ENCODE results near the gene RXFP4.
A peak's percentile ranks its signal among the peaks of the same experiment; 100 is the strongest.

RXFP4 gene

DNA sequence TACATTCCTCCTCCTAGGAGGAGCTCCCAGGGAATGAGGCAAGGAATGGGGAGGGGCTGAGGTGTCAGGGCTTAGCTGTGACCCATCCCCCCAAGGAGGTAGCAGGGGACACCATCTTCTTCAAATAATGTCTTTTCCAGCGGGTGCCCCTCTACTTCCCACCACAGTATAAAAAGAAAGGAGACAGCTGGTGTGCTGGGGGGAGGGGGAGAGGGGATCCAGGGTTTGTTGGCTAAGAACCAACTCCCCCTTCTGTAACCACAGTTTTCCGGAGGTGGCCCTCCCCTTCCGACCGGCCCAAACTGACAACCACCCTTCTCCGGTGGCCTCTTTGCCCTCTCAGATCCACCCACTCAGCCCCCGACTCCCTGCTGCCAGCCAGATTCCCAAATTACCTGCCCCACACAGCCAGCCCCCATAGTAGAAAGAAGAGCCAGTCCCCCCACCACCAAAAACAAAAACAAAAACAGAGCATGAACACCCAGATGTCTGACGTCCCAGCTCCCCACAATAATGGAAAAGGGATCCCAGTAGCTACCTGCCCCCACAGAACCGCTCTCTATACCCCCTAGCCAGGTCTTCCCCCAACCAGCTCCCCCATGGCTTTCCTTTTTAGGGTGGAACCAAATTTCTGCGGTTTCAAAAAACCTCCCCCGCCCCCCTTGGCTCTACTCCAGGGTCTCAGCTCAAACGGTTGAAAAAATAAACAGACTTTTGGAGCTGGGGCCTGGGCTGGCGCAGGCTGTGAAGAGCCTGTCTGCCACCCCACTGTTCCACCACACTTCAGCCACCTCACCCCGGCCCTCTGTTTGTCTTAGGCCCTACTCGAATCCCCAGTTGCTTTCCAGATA, 34.8 kb downstream of the RXFP4 start:
- no peak for TF ChIP-seq CTCF (IDR thresholded peaks at IDR 0.05; ENCODE audit: borderline replicate concordance, control extremely low read depth, extremely low read depth, insufficient read depth, missing control alignments)
- DNase-seq (ENCODE audit: low spot score), result peak; percentile 71
- in situ Hi-C loops (cut with MboI; ENCODE audit: low sequenced_read_pairs, unreplicated experiment), result no loop called here

DNA sequence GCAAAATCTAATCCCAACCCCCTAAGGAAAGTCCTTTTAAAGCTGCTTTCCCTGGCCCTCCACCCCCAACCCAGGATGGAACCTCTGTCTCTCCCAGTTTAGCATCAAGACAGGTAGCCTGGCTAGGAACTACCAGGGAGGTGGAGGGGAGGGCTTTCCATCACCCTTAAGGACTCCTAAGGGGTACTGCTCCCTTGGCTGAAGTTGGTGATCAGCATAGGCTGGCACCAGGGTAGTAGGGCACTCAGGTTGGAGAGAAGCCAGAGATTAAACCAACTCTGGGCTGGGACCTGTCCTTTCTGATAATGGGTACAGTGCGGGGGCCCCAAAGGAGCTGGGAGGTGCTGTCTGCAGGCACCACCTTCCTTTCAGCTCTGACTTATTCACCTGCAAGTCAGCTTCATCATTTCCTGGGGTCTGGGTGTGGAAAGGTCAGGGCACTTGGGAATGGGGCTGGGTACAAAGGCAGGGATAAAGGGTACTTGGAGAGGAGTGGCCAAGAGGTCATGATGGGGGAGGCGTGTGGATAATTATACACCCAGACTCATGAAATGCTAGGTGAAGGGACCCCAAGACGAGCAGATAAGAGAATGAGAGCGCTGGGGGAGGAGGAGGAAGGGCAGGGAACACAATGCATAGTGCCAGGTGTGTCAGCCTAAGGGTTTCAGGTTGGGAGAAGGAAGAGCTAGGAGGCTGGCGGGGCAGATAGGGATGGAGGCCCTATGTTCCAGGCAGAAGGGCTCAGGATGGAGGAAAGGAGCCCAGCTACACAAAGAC, 35.7 kb downstream of the RXFP4 start:
- DNase-seq (ENCODE audit: low spot score), result peak; percentile 25
- no peak for TF ChIP-seq CTCF (IDR thresholded peaks at IDR 0.05; ENCODE audit: borderline replicate concordance, control extremely low read depth, extremely low read depth, insufficient read depth, missing control alignments)
- in situ Hi-C loops (cut with MboI; ENCODE audit: low sequenced_read_pairs, unreplicated experiment), result no loop called here

DNA sequence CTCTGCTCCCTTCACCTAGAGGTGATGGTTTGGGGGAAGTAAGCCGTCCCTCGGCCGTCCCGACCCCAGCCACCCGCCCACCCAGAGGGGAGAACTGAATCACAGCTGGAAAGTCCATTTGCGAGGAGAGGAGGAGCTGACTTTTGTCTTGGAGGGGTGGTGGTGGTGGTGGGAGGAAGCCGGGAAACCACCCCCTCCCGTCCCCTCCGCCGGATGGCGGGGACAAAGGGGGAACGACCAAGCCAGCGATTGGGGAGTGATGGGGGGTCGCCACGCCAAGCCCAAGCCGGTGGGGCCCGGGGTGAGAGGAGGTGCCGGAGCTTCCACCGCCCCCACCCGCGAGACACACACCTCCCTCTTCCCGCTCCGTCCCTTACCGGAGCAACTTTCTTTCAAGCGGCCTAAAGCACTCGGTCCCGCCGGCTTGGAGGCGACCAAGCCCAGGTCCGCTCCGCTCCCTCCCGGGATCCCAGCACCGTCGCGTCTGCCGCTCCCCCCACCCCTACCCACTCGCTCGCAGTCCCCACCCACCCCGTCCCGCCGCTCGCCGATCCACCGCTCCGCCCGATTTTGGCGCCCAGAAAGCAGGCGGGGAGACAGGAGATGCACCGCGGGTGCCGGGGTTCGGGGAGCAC, 36.4 kb downstream of the RXFP4 start:
- no peak for TF ChIP-seq CTCF (IDR thresholded peaks at IDR 0.05; ENCODE audit: borderline replicate concordance, control extremely low read depth, extremely low read depth, insufficient read depth, missing control alignments)
- in situ Hi-C loops (cut with MboI; ENCODE audit: low sequenced_read_pairs, unreplicated experiment), result no loop called here
- DNase-seq (ENCODE audit: low spot score), result peak; percentile 76

DNA sequence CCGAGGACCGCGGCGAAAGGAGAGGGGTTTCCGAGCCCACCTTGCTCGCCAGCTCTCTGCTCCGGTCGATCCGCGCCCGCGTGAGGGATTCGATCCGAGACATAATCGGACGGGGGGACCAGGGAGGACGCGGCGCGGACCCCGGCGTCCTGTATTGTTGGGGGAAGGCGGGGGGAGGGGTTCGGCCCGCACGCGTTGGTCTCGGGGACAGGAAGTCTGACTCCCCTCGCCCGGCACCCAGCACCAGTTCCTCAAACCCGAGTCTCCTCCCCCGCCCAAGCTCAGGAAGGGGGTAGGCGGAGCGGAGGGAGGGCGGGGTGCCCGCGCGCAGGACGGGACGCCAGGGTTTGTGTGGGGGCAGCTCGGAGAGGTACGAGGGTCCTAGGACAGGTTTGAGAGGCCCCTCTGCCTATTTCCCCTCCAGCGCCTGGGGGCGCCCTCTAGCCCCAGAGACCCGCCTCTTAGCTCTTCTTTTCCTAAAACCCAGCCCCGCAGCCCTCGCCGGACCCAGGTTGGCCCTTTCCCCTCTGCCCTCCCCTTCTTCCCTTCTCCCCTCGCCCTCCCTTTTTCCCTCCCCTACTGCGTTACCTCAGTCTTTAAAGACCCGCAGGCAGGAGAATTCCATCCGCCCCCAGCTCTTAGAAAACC, 37.0 kb downstream of the RXFP4 start, which contains the start of gene ARHGEF2:
Gene ARHGEF2 (minus strand): TSS at position 223 of the 648 bp plus-strand sequence. CDS start 120 bp downstream, at position 103.
- DNase-seq (ENCODE audit: low spot score), result peak; percentile 92

GRCh38 chr1:155978973-155979429, 37.6 kb downstream of the RXFP4 start:
- peak; percentile 51 for DNase-seq (ENCODE audit: low spot score)
- no peak for TF ChIP-seq CTCF (IDR thresholded peaks at IDR 0.05; ENCODE audit: borderline replicate concordance, control extremely low read depth, extremely low read depth, insufficient read depth, missing control alignments)
- in situ Hi-C loops (cut with MboI; ENCODE audit: low sequenced_read_pairs, unreplicated experiment), result no loop called here

More for the DNA sequence above, 37.0 kb downstream of the RXFP4 start, which contains the start of gene ARHGEF2:
- in situ Hi-C loops (cut with MboI; ENCODE audit: low sequenced_read_pairs, unreplicated experiment), result no loop called here
- TF ChIP-seq CTCF (IDR thresholded peaks at IDR 0.05; ENCODE audit: borderline replicate concordance, control extremely low read depth, extremely low read depth, insufficient read depth, missing control alignments), result no peak
